DOHH2 (cell line): ENCODE measurements around the gene XRCC5.

Experiments used
- H3F3A ChIP-seq: fragments of 200-600 bp; sonication (generic), shearing (Covaris generic); 2 replicates; pipeline ENCODE4 v1.6.0; 2016; ENCODE audit warnings: antibody characterized with exemption, mild to moderate bottlenecking; ENCODE audit not compliant: control insufficient read depth, insufficient read depth
- H3K27ac ChIP-seq: fragments of 200-600 bp; sonication (generic); 2 replicates; pipeline ENCODE4 v1.5.1; 2014; ENCODE audit warnings: low read depth, mild to moderate bottlenecking, low read length, moderate library complexity
- H3K27me3 ChIP-seq: fragments of 200-600 bp; sonication (generic); 2 replicates; pipeline ENCODE4 v1.6.1; 2014; ENCODE audit warnings: mild to moderate bottlenecking, low read length, mixed read lengths; ENCODE audit not compliant: control insufficient read depth
- H3K36me3 ChIP-seq: fragments of 200-600 bp; sonication (generic); 2 replicates; pipeline ENCODE4 v1.6.1; 2014; ENCODE audit warnings: mild to moderate bottlenecking, low read length, moderate library complexity, mixed read lengths; ENCODE audit not compliant: control insufficient read depth
- H3K4me1 ChIP-seq: fragments of 200-600 bp; sonication (generic); 2 replicates; pipeline ENCODE4 v1.6.1; 2014; ENCODE audit warnings: mild to moderate bottlenecking, low read length, mixed read lengths; ENCODE audit not compliant: control insufficient read depth
- H3K4me2 ChIP-seq: fragments of 200-600 bp; sonication (generic); 2 replicates; pipeline ENCODE4 v1.6.0; 2014; ENCODE audit warnings: mild to moderate bottlenecking, low read length, moderate library complexity
- H3K4me3 ChIP-seq: fragments of 200-600 bp; sonication (generic); 2 replicates; pipeline ENCODE4 v1.5.1; 2014; ENCODE audit warnings: mild to moderate bottlenecking, low read length, mixed read lengths
- H3K79me2 ChIP-seq: fragments of 200-600 bp; sonication (generic); 2 replicates; pipeline ENCODE4 v1.6.1; 2014; ENCODE audit warnings: mild to moderate bottlenecking, low read length, mixed read lengths; ENCODE audit not compliant: control insufficient read depth
- H3K9me2 ChIP-seq: fragments of 200-600 bp; sonication (generic); replicated peaks from 2 replicates; pipeline ENCODE4 v1.6.1; 2014; ENCODE audit warnings: mild to moderate bottlenecking, low read length, mixed read lengths; ENCODE audit not compliant: control insufficient read depth
- H3K9me3 ChIP-seq: fragments of 200-600 bp; sonication (generic); 2 replicates; pipeline ENCODE4 v1.6.1; 2014; ENCODE audit warnings: antibody characterized with exemption, low read length, mixed read lengths; ENCODE audit not compliant: control insufficient read depth, insufficient read depth
- H4K20me1 ChIP-seq: fragments of 200-600 bp; sonication (generic); 2 replicates; pipeline ENCODE4 v1.6.0; 2014; ENCODE audit warnings: low read depth, mild to moderate bottlenecking, antibody characterized with exemption, low read length, moderate library complexity; ENCODE audit not compliant: control insufficient read depth, insufficient read depth
- CTCF ChIP-seq: fragments of 200-600 bp; sonication (generic); IDR thresholded peaks from one replicate; pipeline ENCODE4 v1.5.1; 2014; ENCODE audit warnings: antibody characterized with exemption, mild to moderate bottlenecking, low read depth, low read length; ENCODE audit not compliant: poor library complexity, severe bottlenecking
- EZH2phosphoT487 ChIP-seq: fragments of 200-600 bp; sonication (generic); IDR thresholded peaks from 2 replicates; pipeline ENCODE4 v1.6.1; 2017; ENCODE audit warnings: borderline replicate concordance, mild to moderate bottlenecking, antibody characterized with exemption, low read length, moderate library complexity, mixed read lengths

Gene XRCC5

DNA sequence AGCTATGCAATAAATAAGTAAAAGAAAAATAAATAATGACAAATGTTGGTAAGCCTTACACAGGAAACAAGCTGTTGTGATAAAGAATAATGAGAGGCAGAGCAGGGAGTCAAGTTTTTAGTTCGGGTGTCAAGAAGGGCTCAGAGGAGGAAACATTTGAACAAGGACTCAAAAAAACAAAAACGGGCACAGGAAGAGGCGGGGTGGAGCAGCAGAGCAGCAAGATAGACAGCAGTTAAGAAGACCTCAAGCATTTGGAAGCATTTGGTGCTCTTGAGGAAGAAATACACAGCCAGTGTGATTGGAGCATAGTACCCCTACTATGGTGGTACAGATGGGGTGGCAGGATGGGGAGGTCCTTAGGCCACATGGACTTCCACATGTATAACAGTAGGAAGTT, 24.6 kb upstream of the XRCC5 start:
- no peak for TF ChIP-seq EZH2phosphoT487
- TF ChIP-seq CTCF, result no peak
- no peaks in the 10 kb centered on the region for H3F3A ChIP-seq
- H3K4me3 ChIP-seq, result no peak overlapping the region
- H3K4me1 ChIP-seq, result peaks cover 4% of the 10 kb centered on the region; the same call in 1 of the 2 replicates
- H4K20me1 ChIP-seq, result no peaks in the 10 kb centered on the region
- peaks cover 29% of the 10 kb centered on the region for H3K27me3 ChIP-seq
- H3K9me3 ChIP-seq, result no peaks in the 10 kb centered on the region
- H3K9me2 ChIP-seq, result no peaks in the 10 kb centered on the region
- H3K27ac ChIP-seq, result no peak overlapping the region
- no peaks in the 10 kb centered on the region for H3K36me3 ChIP-seq
- H3K79me2 ChIP-seq, result no peaks in the 10 kb centered on the region
- no peak overlapping the region for H3K4me2 ChIP-seq

DNA sequence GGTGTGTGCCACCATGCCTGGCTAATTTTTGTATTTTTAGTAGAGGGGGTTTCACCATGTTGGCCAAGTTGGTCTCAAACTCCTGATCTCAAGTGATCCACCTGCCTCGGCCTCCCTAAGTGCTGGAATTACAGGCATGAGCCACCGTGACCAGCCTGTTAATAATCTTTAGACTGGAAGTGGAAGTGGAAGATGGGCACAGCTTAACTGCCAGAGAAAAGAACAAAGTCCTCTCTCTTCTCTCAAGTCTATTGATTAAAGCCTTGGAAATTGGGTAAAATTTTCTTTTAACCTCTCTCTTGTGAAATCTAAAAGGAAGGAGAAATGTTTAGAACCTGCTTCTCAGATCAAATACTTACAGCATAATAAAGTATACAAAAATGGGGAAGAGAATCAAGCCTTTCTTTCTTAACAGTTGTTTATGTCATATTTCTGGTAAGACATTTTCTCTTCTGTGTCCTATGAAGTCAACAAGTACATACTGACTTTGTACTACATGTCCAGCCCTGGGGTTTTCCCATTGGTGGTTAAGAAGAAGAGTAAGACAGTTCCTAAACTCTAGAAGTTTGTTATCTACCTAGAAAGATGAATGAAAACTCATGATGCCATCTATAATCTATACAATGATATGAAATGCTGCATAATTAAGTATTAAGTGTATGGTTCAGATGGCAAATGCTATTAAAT, 22.8 kb upstream of the XRCC5 start:
- no peaks in the 10 kb centered on the region for H3K9me3 ChIP-seq
- peaks cover 26% of the 10 kb centered on the region for H3K27me3 ChIP-seq
- H3K9me2 ChIP-seq, result no peaks in the 10 kb centered on the region
- H4K20me1 ChIP-seq, result no peaks in the 10 kb centered on the region
- H3F3A ChIP-seq, result no peaks in the 10 kb centered on the region
- no peak overlapping the region for H3K4me3 ChIP-seq
- H3K27ac ChIP-seq, result no peak overlapping the region
- no peak for TF ChIP-seq CTCF
- no peak for TF ChIP-seq EZH2phosphoT487
- no peak overlapping the region for H3K4me2 ChIP-seq
- no peaks in the 10 kb centered on the region for H3K79me2 ChIP-seq
- H3K36me3 ChIP-seq, result no peaks in the 10 kb centered on the region
- H3K4me1 ChIP-seq, result peaks cover 4% of the 10 kb centered on the region; the same call in 1 of the 2 replicates

- H3K4me3 ChIP-seq, result no peak overlapping the region
- H3K79me2 ChIP-seq, result no peaks in the 10 kb centered on the region
- H3K4me1 ChIP-seq, result no peaks in the 10 kb centered on the region
- H4K20me1 ChIP-seq, result no peaks in the 10 kb centered on the region
- TF ChIP-seq CTCF (no peak), EZH2phosphoT487 (no peak)
- H3K9me2 ChIP-seq, result no peaks in the 10 kb centered on the region
- peaks cover 9% of the 10 kb centered on the region; the same call in 1 of the 2 replicates for H3K27me3 ChIP-seq
- no peaks in the 10 kb centered on the region for H3K36me3 ChIP-seq
- H3K27ac ChIP-seq, result no peak overlapping the region
- H3K4me2 ChIP-seq, result no peak overlapping the region
- H3K9me3 ChIP-seq, result no peaks in the 10 kb centered on the region
- H3F3A ChIP-seq, result no peaks in the 10 kb centered on the region
Observed at GRCh38 chr2:216090369-216090786, 18.8 kb upstream of the XRCC5 start.
